Activated T-helper 2 cell treated with anti-CD3 and anti-CD28 coated beads, Interferon-gamma antibody, Interleukin-2, Interleukin-4, amounts not matched to agents 10 μg/mL and 5 μg/mL and 100 μg/mL, durations not matched to agents 14 hours and 24 hours and 36 hours (primary cell): ENCODE results near the gene KCNK7. TPM values are rescaled to one million over a fixed set of nuclear protein-coding genes. Genes with fewer than 3 reads are reported as not detected.

Experiments
- DNase-seq: peaks from one replicate; pipeline ENCODE4 v3.0.0; 2021; ENCODE audit warnings: low spot score
- H3K27ac Mint-ChIP-seq: one replicate; pipeline ENCODE4 v1.8.0; 2021; ENCODE audit warnings: mixed read lengths
- H3K27me3 Mint-ChIP-seq: one replicate; pipeline ENCODE4 v1.8.0; 2021; ENCODE audit warnings: low read depth, mixed read lengths
- H3K36me3 Mint-ChIP-seq: one replicate; pipeline ENCODE4 v1.8.0; 2021; ENCODE audit warnings: low read depth, mixed read lengths
- H3K4me1 Mint-ChIP-seq: one replicate; pipeline ENCODE4 v1.8.0; 2021; ENCODE audit warnings: low read depth, mixed read lengths
- H3K4me3 Mint-ChIP-seq: one replicate; pipeline ENCODE4 v1.8.0; 2021; ENCODE audit warnings: low read depth, mild to moderate bottlenecking, moderate library complexity, mixed read lengths
- H3K9me3 Mint-ChIP-seq: one replicate; pipeline ENCODE4 v1.8.0; 2021; ENCODE audit warnings: mixed read lengths
- intact Hi-C: fragments of 100-400 bp; cut with micrococcal nuclease; formaldehyde crosslinking; loops from one replicate; pipeline ENCODE4 v1.15.1; 2023
- total RNA-seq: library from RNA; stranded (reverse); gene quantifications from 2 replicates; pipeline ENCODE4 v1.2.3, GENCODE V29; 2022

Gene KCNK7
- total RNA-seq, 1 donor from 2014 or later = 0.78 TPM

DNA sequence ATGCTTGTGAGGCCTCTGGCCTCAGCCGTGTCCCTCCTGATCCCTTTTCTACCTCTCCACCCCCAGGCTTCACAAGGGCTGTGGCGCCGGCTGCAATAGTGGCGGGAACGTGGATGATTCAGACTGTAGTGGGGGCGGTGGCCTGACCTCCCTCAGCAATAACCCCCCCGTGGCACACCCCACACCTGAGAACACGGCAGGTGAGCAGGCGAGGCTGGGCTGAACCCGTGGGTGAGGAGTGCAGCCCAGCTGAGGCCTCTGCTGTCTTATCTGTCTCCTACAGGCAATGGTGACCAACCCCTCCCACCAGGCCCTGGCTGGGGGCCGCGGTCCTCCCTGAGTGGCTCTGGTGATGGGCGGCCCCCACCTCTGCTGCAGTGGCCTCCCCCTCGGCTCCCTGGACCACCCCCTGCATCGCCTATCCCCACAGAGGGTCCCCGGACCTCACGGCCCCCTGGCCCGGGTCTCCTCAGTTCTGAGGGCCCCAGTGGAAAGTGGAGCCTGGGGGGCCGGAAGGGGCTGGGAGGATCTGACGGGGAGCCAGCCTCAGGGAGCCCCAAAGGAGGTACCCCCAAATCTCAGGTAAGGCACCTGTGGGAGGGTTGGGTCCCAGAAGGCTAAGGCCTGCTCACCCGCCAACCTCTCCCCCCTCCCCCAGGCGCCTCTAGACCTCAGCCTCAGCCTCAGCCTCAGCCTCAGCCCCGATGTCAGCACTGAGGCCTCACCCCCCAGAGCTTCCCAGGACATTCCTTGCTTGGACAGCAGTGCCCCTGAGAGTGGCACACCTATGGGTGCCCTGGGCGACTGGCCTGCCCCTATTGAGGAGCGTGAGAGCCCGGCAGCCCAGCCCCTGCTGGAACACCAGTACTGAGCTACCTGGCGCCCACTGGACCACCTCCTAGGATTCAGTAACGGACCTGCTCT is 40.8 kb upstream of the KCNK7 start:
- no peaks in the 10 kb centered on the region for H3K9me3 Mint-ChIP-seq
- peak overlapping the region; percentile 60 for H3K4me3 Mint-ChIP-seq
- H3K27me3 Mint-ChIP-seq = no peaks in the 10 kb centered on the region
- peaks cover 36% of the 10 kb centered on the region for H3K36me3 Mint-ChIP-seq
- peaks cover 27% of the 10 kb centered on the region for H3K4me1 Mint-ChIP-seq
- peak overlapping the region; percentile 12 for H3K27ac Mint-ChIP-seq
- intact Hi-C loops = no loop called here
- no peak for DNase-seq

GRCh38 chr11:65634905-65635731 is 39.5 kb upstream of the KCNK7 start:
- Mint-ChIP-seq H3K4me3 (no peak overlapping the region), H3K27me3 (no peaks in the 10 kb centered on the region), H3K27ac (no peak overlapping the region), H3K9me3 (no peaks in the 10 kb centered on the region), H3K36me3 (peaks cover 34% of the 10 kb centered on the region), H3K4me1 (peaks cover 22% of the 10 kb centered on the region)
- no peak for DNase-seq
- intact Hi-C loops = no loop called here

- Mint-ChIP-seq H3K4me3 (no peak overlapping the region), H3K36me3 (peaks cover 34% of the 10 kb centered on the region), H3K9me3 (no peaks in the 10 kb centered on the region), H3K27ac (no peak overlapping the region), H3K27me3 (no peaks in the 10 kb centered on the region), H3K4me1 (peaks cover 17% of the 10 kb centered on the region)
- DNase-seq = no peak
- intact Hi-C loops = no loop called here
Measured at GRCh38 chr11:65634440-65634839, 38.8 kb upstream of the KCNK7 start.

DNA sequence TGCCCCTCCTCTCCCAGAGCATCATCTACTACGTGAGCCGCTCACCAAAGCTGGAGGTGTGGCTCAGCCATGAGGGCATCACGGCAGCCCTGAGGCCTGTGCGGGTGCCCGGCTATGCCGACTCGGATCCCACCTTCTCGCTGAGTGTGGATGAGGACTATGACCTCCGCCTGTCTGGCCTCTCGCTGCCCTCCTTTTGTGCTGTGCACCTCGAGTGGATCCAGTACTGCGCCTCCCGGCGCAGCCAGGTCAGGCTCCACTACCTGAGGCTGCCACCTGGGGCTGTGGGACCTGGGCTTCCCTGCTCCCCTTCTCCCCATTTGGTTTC is 38.5 kb upstream of the KCNK7 start:
- no peak for DNase-seq
- Mint-ChIP-seq H3K36me3 (peaks cover 37% of the 10 kb centered on the region), H3K9me3 (no peaks in the 10 kb centered on the region), H3K27ac (no peak overlapping the region), H3K4me3 (no peak overlapping the region), H3K27me3 (no peaks in the 10 kb centered on the region), H3K4me1 (peaks cover 17% of the 10 kb centered on the region)
- intact Hi-C loops = no loop called here

GRCh38 chr11:65633390-65634108 is 37.9 kb upstream of the KCNK7 start:
- Mint-ChIP-seq H3K27me3 (no peaks in the 10 kb centered on the region), H3K4me3 (no peak overlapping the region), H3K9me3 (no peaks in the 10 kb centered on the region), H3K27ac (peak overlapping the region; percentile 9), H3K4me1 (peaks cover 14% of the 10 kb centered on the region), H3K36me3 (peaks cover 36% of the 10 kb centered on the region)
- no peak for DNase-seq
- intact Hi-C loops = no loop called here

DNA sequence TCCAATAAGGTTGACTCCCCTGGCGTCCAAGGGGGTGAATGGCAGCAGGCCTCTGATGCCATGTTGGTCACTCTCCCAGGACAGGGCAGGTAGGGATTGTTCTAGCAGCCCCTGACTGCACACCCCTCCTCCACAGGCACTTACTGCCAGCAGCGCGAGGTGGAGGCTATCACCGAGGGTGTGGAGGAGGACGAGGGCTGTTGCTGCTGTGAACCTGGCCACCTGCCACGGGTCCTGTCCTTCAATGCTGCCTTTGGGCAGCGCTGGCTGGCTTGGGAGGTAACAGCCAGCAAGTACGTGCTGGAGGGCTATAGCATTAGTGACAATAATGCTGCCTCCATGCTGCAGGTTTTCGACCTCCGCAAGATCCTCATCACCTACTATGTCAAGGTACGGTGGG is 34.6 kb upstream of the KCNK7 start:
- Mint-ChIP-seq H3K4me1 (peaks cover 6% of the 10 kb centered on the region), H3K27ac (no peak overlapping the region), H3K4me3 (no peak overlapping the region), H3K36me3 (peaks cover 45% of the 10 kb centered on the region), H3K9me3 (no peaks in the 10 kb centered on the region), H3K27me3 (no peaks in the 10 kb centered on the region)
- no peak for DNase-seq
- intact Hi-C loops = no loop called here

GRCh38 chr11:65629579-65629978 is 34.0 kb upstream of the KCNK7 start:
- Mint-ChIP-seq H3K27me3 (no peaks in the 10 kb centered on the region), H3K27ac (no peak overlapping the region), H3K4me3 (no peak overlapping the region), H3K36me3 (peaks cover 43% of the 10 kb centered on the region), H3K9me3 (no peaks in the 10 kb centered on the region), H3K4me1 (peaks cover 6% of the 10 kb centered on the region)
- no peak for DNase-seq
- intact Hi-C loops = no loop called here

DNA sequence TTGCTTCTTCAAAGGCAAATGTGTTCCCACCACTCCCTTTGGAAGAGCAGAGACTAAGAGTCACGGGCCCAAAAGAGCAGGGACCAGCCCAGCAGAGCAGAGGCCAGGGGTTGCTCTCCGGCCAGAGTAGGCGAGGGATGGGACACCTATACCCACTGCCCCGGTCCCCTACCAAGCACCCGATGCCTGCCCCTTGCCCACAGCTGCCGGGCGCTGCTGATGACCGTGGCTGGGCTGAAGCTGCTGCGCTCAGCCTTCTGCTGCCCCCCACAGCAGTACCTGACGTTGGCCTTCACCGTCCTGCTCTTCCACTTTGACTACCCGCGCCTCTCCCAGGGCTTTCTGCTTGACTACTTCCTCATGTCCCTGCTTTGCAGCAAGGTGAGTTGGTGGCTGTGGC is 31.6 kb upstream of the KCNK7 start:
- intact Hi-C loops = no loop called here
- no peaks in the 10 kb centered on the region for H3K9me3 Mint-ChIP-seq
- H3K4me3 Mint-ChIP-seq = no peak overlapping the region
- DNase-seq = no peak
- peaks cover 51% of the 10 kb centered on the region for H3K36me3 Mint-ChIP-seq
- peaks cover 3% of the 10 kb centered on the region for H3K4me1 Mint-ChIP-seq
- no peaks in the 10 kb centered on the region for H3K27me3 Mint-ChIP-seq
- H3K27ac Mint-ChIP-seq = no peak overlapping the region

GRCh38 chr11:65625628-65626342 is 30.2 kb upstream of the KCNK7 start:
- H3K9me3 Mint-ChIP-seq = no peaks in the 10 kb centered on the region
- H3K4me3 Mint-ChIP-seq = no peak overlapping the region
- intact Hi-C loops = no loop called here
- H3K36me3 Mint-ChIP-seq = peaks cover 57% of the 10 kb centered on the region
- no peak for DNase-seq
- H3K27ac Mint-ChIP-seq = no peak overlapping the region
- H3K4me1 Mint-ChIP-seq = peaks cover 3% of the 10 kb centered on the region
- no peaks in the 10 kb centered on the region for H3K27me3 Mint-ChIP-seq

DNA sequence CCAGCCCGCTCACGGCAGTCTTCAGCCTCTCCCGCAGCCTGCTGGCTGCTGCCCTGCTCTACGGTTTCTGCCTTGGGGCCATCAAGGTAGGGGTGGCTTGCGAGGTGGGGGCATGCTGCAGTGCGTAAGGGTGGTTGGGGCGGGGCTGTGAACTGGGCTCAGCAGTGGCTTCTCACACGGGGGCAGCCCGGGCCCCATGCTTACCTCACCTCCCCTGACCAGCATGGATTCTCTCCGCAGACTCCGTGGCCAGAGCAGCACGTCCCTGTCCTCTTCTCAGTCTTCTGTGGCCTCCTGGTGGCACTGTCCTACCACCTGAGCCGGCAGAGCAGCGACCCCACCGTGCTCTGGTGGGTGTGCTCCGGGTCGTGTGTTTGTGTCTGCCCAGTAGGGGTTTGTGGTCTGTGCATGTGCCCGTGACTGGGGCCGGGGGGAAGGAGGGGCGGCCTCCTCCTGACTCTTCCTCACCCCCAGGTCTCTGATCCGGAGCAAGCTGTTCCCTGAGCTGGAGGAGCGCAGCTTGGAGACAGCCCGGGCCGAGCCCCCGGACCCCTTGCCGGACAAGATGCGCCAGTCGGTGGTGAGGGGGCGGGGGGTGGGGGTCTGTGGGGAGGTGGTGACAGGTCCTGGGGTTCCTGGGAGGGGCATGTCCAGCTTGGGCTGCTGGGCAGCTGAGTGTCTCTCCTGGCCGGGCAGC is 29.5 kb upstream of the KCNK7 start:
- no peak for DNase-seq
- intact Hi-C loops = no loop called here
- Mint-ChIP-seq H3K4me3 (no peak overlapping the region), H3K27me3 (no peaks in the 10 kb centered on the region), H3K4me1 (peaks cover 3% of the 10 kb centered on the region), H3K9me3 (no peaks in the 10 kb centered on the region), H3K27ac (no peak overlapping the region), H3K36me3 (peaks cover 57% of the 10 kb centered on the region)

GRCh38 chr11:65623852-65624616 is 28.4 kb upstream of the KCNK7 start:
- H3K9me3 Mint-ChIP-seq = no peaks in the 10 kb centered on the region
- H3K4me3 Mint-ChIP-seq = no peak overlapping the region
- H3K27ac Mint-ChIP-seq = no peak overlapping the region
- intact Hi-C loops = no loop called here
- H3K4me1 Mint-ChIP-seq = peaks cover 3% of the 10 kb centered on the region
- no peak for DNase-seq
- peaks cover 63% of the 10 kb centered on the region for H3K36me3 Mint-ChIP-seq
- no peaks in the 10 kb centered on the region for H3K27me3 Mint-ChIP-seq
